ENCODE results near the gene DNAI1.

GRCh38 chr9:34500623-34501267 is 42.1 kb downstream of the DNAI1 start:
- TF ChIP-seq TAF1 (IDR thresholded peaks at IDR 0.05; ENCODE audit: borderline replicate concordance, low read depth, low read length) (no peak), POLR2AphosphoS5 (IDR thresholded peaks at IDR 0.05; ENCODE audit: low read depth, low read length) (no peak), POLR2A (IDR thresholded peaks at IDR 0.05; ENCODE audit: low read depth, low read length) (no peak)

All from GM12892 (cell line).